K562 (cell line): ENCODE data around the gene BLOC1S2. TPM values are rescaled to one million over a fixed set of nuclear protein-coding genes. Genes with fewer than 3 reads are reported as not detected.

Experiments
- ATAC-seq: fragments of 200-7000 bp; cut with Tn5 transposase; 3 replicates; pipeline ENCODE4 v1.9.1; 2020; ENCODE audit warnings: moderate library complexity
- BruUV-seq: library from RNA; stranded (reverse); fragments of 400-500 nt; replicated peaks from 2 replicates; lab custom pipeline; 2021; lab: Mats Ljungman, UMichigan
- CTCF ChIA-PET: fragments of 300-600 bp; formaldehyde crosslinking; extraction: SDS; loops from one replicate; lab custom pipeline; 2021; ENCODE audit warnings: low intra/inter-chr PET ratio; lab: Yijun Ruan, JAX
- POLR2A ChIA-PET: fragments of 300-600, 350-650 bp; sonication (Branson Sonifier 250); formaldehyde crosslinking; extraction: SDS; loops from one replicate; lab custom pipeline; 2021; ENCODE audit warnings: antibody characterized with exemption, inconsistent platforms; lab: Yijun Ruan, JAX
- DNase-seq, 4 experiments: peaks; one replicate each; pipeline versions ENCODE4 v3.0.0 to v3.0.0-alpha.2; 2011 to 2018; ENCODE audit warnings: low spot score in 3 of 4, mixed read lengths in 3 of 4; ENCODE audit errors: extremely low read depth in 1 of 4
- FAIRE-seq: peaks from 2 replicates; lab custom pipeline; 2011; peaks lifted over from hg19 to GRCh38; lab: Jason Lieb, UNC
- H2AFZ ChIP-seq: 2 replicates; pipeline ENCODE4 v1.6.0; 2011; ENCODE audit warnings: low read depth, low read length, control low read depth, inconsistent platforms
- H3K27ac ChIP-seq: fragments of 200-600 bp; 3 replicates; pipeline ENCODE4 v1.8.0; 2011; ENCODE audit warnings: low read depth, mild to moderate bottlenecking, control low read depth, inconsistent platforms, low read length, moderate library complexity, mixed read lengths; ENCODE audit errors: extremely low read depth
- H3K27me3 ChIP-seq, 2 experiments: fragments of 300-600 bp in 1 of 2; 2 replicates in 1 of 2; 3 replicates in 1 of 2; pipeline versions ENCODE4 v1.6.0 to v1.8.0; 2011; ENCODE audit warnings: inconsistent platforms in 2 of 2, low read length in 2 of 2, mild to moderate bottlenecking in 1 of 2, mixed read lengths in 1 of 2, moderate library complexity in 1 of 2; ENCODE audit not compliant: control insufficient read depth in 2 of 2, insufficient read depth in 2 of 2
- H3K36me3 ChIP-seq: fragments of 300-600 bp; 3 replicates; pipeline ENCODE4 v1.8.0; 2011; ENCODE audit warnings: mild to moderate bottlenecking, low read length, inconsistent platforms; ENCODE audit not compliant: control insufficient read depth, insufficient read depth
- H3K4me1 ChIP-seq, 2 experiments: fragments of 200-600 bp in 1 of 2; replicated peaks in 1 of 2; 2 replicates in 1 of 2; 3 replicates in 1 of 2; pipeline versions ENCODE4 v1.5.1 to v1.8.0; 2011; ENCODE audit warnings: inconsistent platforms in 2 of 2, low read length in 2 of 2, mild to moderate bottlenecking in 1 of 2, mixed read lengths in 1 of 2, moderate library complexity in 1 of 2; ENCODE audit not compliant: control insufficient read depth in 2 of 2, insufficient read depth in 2 of 2
- H3K4me2 ChIP-seq: 2 replicates; pipeline ENCODE4 v1.6.1; 2011; ENCODE audit warnings: low read length, control low read depth, inconsistent platforms, mixed read lengths; ENCODE audit not compliant: insufficient read depth
- H3K4me3 ChIP-seq: fragments of 200-600 bp; sonication (generic), shearing (Covaris generic); 2 replicates; pipeline ENCODE4 v1.5.1; 2016; ENCODE audit warnings: control low read depth, inconsistent platforms
- H3K79me2 ChIP-seq: fragments of 200-600 bp; 3 replicates; pipeline ENCODE4 v1.8.0; 2011; ENCODE audit warnings: low read length, inconsistent platforms; ENCODE audit not compliant: control insufficient read depth, insufficient read depth
- H3K9ac ChIP-seq, 2 experiments: 2 replicates each; pipeline versions ENCODE4 v1.6.0 to v1.6.1; 2011; ENCODE audit warnings: low read depth in 2 of 2, low read length in 2 of 2, control low read depth in 1 of 2, inconsistent platforms in 1 of 2, mild to moderate bottlenecking in 1 of 2, mixed read lengths in 1 of 2; ENCODE audit not compliant: insufficient read depth in 1 of 2
- H3K9me1 ChIP-seq: one replicate; pipeline ENCODE4 v1.6.0; 2011; ENCODE audit warnings: inconsistent platforms, mild to moderate bottlenecking, low read length, moderate library complexity; ENCODE audit not compliant: control insufficient read depth, insufficient read depth
- H3K9me3 ChIP-seq: replicated peaks from 2 replicates; pipeline ENCODE4 v1.5.1; 2011; ENCODE audit warnings: low read depth, low read length, inconsistent platforms; ENCODE audit not compliant: control insufficient read depth, insufficient read depth
- H4K20me1 ChIP-seq: replicated peaks from 2 replicates; pipeline ENCODE4 v1.6.1; 2011; ENCODE audit warnings: low read length, inconsistent platforms, mixed read lengths; ENCODE audit not compliant: control insufficient read depth, insufficient read depth
- ARID1B ChIP-seq: fragments of 450-650 bp; IDR thresholded peaks from 2 replicates; pipeline ENCODE4 v1.6.1; 2016; ENCODE audit warnings: antibody characterized with exemption, mild to moderate bottlenecking, inconsistent platforms
- DPF2 ChIP-seq: fragments of 450-650 bp; IDR thresholded peaks from 2 replicates; pipeline ENCODE4 v1.6.1; 2016
- L3MBTL2 ChIP-seq: fragments of 450-650 bp; IDR thresholded peaks from 2 replicates; pipeline ENCODE4 v1.6.1; 2016; ENCODE audit warnings: mild to moderate bottlenecking, moderate library complexity
- MCM7 ChIP-seq, 2 experiments: fragments of 450-650 bp; IDR thresholded peaks; 2 replicates each; pipeline ENCODE4 v1.6.1; 2016 to 2018
- MEIS2 ChIP-seq: fragments of 450-650 bp; IDR thresholded peaks from 2 replicates; pipeline ENCODE4 v1.6.1; 2014; ENCODE audit warnings: mild to moderate bottlenecking; ENCODE audit not compliant: partially characterized antibody
- MGA ChIP-seq: fragments of 450-650 bp; IDR thresholded peaks from 2 replicates; pipeline ENCODE4 v1.6.1; 2016; ENCODE audit warnings: mild to moderate bottlenecking, moderate library complexity
- SOX6 ChIP-seq: fragments of 450-650 bp; IDR thresholded peaks from 2 replicates; pipeline ENCODE4 v1.6.1; 2014; ENCODE audit warnings: mild to moderate bottlenecking
- WGBS: fragments of 100-300 bp; shearing (Covaris generic); methylation state at CpG from one replicate; pipeline ENCODE4 v1.1.6; 2016; ENCODE audit warnings: low coverage, mixed read lengths; ENCODE audit not compliant: insufficient coverage; ENCODE audit errors: missing lambda C conversion rate; 5-methylcytosine and 5-hydroxymethylcytosine counted together
- in situ Hi-C: fragments of 300-500 bp; cut with MboI; formaldehyde crosslinking; loops from 4 replicates; pipeline ENCODE4 v1.15.0; 2018; ENCODE audit warnings: inconsistent platforms, mixed read lengths
- intact Hi-C: fragments of 100-400 bp; cut with micrococcal nuclease; formaldehyde crosslinking; loops from 2 replicates; pipeline ENCODE4 v1.14.2; 2022
- polyA plus RNA-seq, 8 experiments: library from polyadenylated mRNA; depleted of rRNA in 4 of 8; stranded (reverse) in 5 of 8; unstranded in 3 of 8; fragments of >200 nt; fragmentation: Nextera tagmentation in 2 of 8; fragmentation: Illumina TruSeq in 1 of 8; extraction: Ambion mirVana in 2 of 8; extraction: Trizol in 1 of 8; gene quantifications; 2 replicates each; pipeline versions ENCODE4 v1.2.1 to v1.2.3, GENCODE V29; 2011 to 2014; ENCODE audit warnings: inconsistent platforms in 1 of 8, missing spikeins in 1 of 8
- total RNA-seq, 7 experiments: library from RNA; depleted of rRNA in 6 of 7; stranded (reverse); fragments of >200 nt in 6 of 7; fragmentation: Illumina TruSeq in 2 of 7; extraction: Trizol in 2 of 7; gene quantifications; 2 replicates each; pipeline versions ENCODE4 v1.2.1 to v1.2.3, GENCODE V29; 2011 to 2021; ENCODE audit warnings: low replicate concordance in 1 of 7
- TF ChIP-seq, protein P1 (sequence below), 2 experiments: fragments of 450-650 bp in 1 of 2; IDR thresholded peaks; 2 replicates each; pipeline ENCODE4 v1.6.1; 2011 to 2017; ENCODE audit warnings: low read depth in 2 of 2, antibody characterized with exemption in 1 of 2, borderline replicate concordance in 1 of 2, low read length in 1 of 2, mild to moderate bottlenecking in 1 of 2, mixed read lengths in 1 of 2; ENCODE audit not compliant: control insufficient read depth in 1 of 2

The BLOC1S2 gene
- total and polyA plus RNA-seq, 9 of the 15 experiments (the other 6 are each of a cell fraction or from before 2014, with no cell fraction given): 29.5 to 45.8 (median 34.9) TPM

DNA sequence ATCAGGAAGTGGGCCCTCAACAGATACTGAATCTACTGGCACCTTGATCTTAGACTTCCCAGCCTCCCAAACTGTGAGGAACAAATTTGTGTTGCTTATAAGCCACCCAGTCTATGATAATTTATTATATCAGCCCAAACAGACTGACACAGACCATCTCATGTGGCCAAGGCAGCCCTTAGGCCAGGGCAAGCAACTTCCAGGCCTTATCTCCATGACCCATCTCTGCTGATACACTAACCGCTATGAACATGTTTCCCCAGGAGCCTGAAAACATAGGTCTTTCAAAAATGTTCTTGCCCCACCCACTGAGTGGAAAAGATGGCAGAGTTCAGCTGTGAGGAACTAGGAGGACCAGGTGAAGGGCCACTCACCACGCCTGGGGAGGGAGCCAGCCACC is 3.2 kb upstream of the BLOC1S2 start:
- Histone ChIP-seq H3K9me1 (no peaks in the 10 kb centered on the region), H4K20me1 (no peaks in the 10 kb centered on the region), H3K4me1 (peaks cover 15 to 17% of the 10 kb centered on the region in 2 experiments; a peak in 4 of 5 replicates), H3K36me3 (no peaks in the 10 kb centered on the region), H3K79me2 (peaks cover 19% of the 10 kb centered on the region), H3K27ac (peak overlapping the region; percentile 33; the same call in 1 of the 3 replicates), H2AFZ (peak overlapping the region; percentile 89), H3K9me3 (no peaks in the 10 kb centered on the region), H3K4me3 (no peak overlapping the region), H3K4me2 (peak overlapping the region; percentile 41; the same call in 1 of the 2 replicates), H3K9ac (peak overlapping the region in 1 of 2 experiments; percentile 52; a peak in 1 of 4 replicates), H3K27me3 (peaks cover 0 to 5% of the 10 kb centered on the region in 2 experiments; a peak in 2 of 5 replicates)
- BruUV-seq: no TSS peak
- ATAC-seq (no peak), FAIRE-seq (peak; percentile 52), DNase-seq (peak; percentile 23 to 45 (median 32))
- WGBS: 15% methylated on average over 2 of the region's 2 CpGs
- ChIA-PET CTCF (no interaction called here), POLR2A (no interaction called here)
- in situ Hi-C loops (no loop called here), intact Hi-C loops (no loop called here)
- TF ChIP-seq DPF2: peak; percentile 26; the same call in 1 of the 2 replicates
- TF ChIP-seq MCM7 (IDR thresholded peaks at IDR 0.05): no peak
- 0 out of 2 replicates have a peak, but pooled peaks have one; percentile 29 for TF ChIP-seq MGA
- TF ChIP-seq, protein P1, sequence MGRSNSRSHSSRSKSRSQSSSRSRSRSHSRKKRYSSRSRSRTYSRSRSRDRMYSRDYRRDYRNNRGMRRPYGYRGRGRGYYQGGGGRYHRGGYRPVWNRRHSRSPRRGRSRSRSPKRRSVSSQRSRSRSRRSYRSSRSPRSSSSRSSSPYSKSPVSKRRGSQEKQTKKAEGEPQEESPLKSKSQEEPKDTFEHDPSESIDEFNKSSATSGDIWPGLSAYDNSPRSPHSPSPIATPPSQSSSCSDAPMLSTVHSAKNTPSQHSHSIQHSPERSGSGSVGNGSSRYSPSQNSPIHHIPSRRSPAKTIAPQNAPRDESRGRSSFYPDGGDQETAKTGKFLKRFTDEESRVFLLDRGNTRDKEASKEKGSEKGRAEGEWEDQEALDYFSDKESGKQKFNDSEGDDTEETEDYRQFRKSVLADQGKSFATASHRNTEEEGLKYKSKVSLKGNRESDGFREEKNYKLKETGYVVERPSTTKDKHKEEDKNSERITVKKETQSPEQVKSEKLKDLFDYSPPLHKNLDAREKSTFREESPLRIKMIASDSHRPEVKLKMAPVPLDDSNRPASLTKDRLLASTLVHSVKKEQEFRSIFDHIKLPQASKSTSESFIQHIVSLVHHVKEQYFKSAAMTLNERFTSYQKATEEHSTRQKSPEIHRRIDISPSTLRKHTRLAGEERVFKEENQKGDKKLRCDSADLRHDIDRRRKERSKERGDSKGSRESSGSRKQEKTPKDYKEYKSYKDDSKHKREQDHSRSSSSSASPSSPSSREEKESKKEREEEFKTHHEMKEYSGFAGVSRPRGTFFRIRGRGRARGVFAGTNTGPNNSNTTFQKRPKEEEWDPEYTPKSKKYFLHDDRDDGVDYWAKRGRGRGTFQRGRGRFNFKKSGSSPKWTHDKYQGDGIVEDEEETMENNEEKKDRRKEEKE (IDR thresholded peaks at IDR 0.05; ENCODE audit: borderline replicate concordance in 1 of 2, control insufficient read depth in 1 of 2, low read depth in 2 of 2, low read length in 1 of 2): no peak
- TF ChIP-seq MEIS2: peak; percentile 46
- 0 out of 2 replicates have a peak, but pooled peaks have one; percentile 19 for TF ChIP-seq SOX6
- TF ChIP-seq L3MBTL2: peak; percentile 25; the same call in 1 of the 2 replicates
- 0 out of 2 replicates have a peak, but pooled peaks have one; percentile 17 for TF ChIP-seq ARID1B
